Testis (tissue), 2 donors: Measurements from ENCODE around the gene ASAP2.

Source experiments
- CTCF ChIP-seq, 3 experiments: fragments of 450-650 bp in 2 of 3; fragments of 200-600 bp in 1 of 3; sonication (generic) in 1 of 3; IDR thresholded peaks; one replicate each; pipeline ENCODE4 v1.5.1; 2016 to 2019; ENCODE audit warnings: antibody characterized with exemption in 3 of 3, mild to moderate bottlenecking in 2 of 3, moderate library complexity in 1 of 3
- POLR2A ChIP-seq: fragments of 450-650 bp; IDR thresholded peaks from one replicate; pipeline ENCODE4 v1.6.1; 2017; ENCODE audit warnings: antibody characterized with exemption, mild to moderate bottlenecking, moderate library complexity

GRCh38 chr2:9385841-9386240 lies 179.2 kb downstream of the ASAP2 start:
- no peak for TF ChIP-seq POLR2A
- no peak for TF ChIP-seq CTCF (IDR thresholded peaks at IDR 0.05)
